H9 (cell line): ENCODE measurements around the gene TSPEAR. TPM values are rescaled to one million over a fixed set of nuclear protein-coding genes. Genes with fewer than 3 reads are reported as not detected.
A peak's percentile ranks its signal among the peaks of the same experiment; 100 is the strongest.

Experiments used
- DNase-seq: peaks from one replicate; pipeline ENCODE4 v3.0.0-alpha.2; 2017
- H2AFZ ChIP-seq: one replicate; pipeline ENCODE4 v1.6.1; 2013; ENCODE audit warnings: mild to moderate bottlenecking, low read length, control low read depth, moderate library complexity
- H2AK5ac ChIP-seq: 2 replicates; pipeline ENCODE4 v1.6.1; 2013; ENCODE audit warnings: low read length, control low read depth, mixed read lengths; ENCODE audit not compliant: insufficient read length
- H2BK120ac ChIP-seq: one replicate; pipeline ENCODE4 v1.6.1; 2013; ENCODE audit warnings: low read depth, mild to moderate bottlenecking, low read length, control low read depth, inconsistent platforms; ENCODE audit not compliant: poor library complexity, severe bottlenecking
- H2BK12ac ChIP-seq: 2 replicates; pipeline ENCODE4 v1.6.1; 2013; ENCODE audit warnings: low read length, control low read depth, mixed read lengths, low read depth; ENCODE audit not compliant: insufficient read length
- H2BK15ac ChIP-seq: 2 replicates; pipeline ENCODE4 v1.6.1; 2013; ENCODE audit warnings: low read depth, low read length, control low read depth
- H2BK20ac ChIP-seq: one replicate; pipeline ENCODE4 v1.6.1; 2013; ENCODE audit warnings: low read depth, mild to moderate bottlenecking, low read length, control low read depth, inconsistent platforms; ENCODE audit not compliant: poor library complexity, severe bottlenecking
- H2BK5ac ChIP-seq: 2 replicates; pipeline ENCODE4 v1.6.1; 2013; ENCODE audit warnings: low read length, control low read depth, mixed read lengths; ENCODE audit not compliant: insufficient read length
- H3K14ac ChIP-seq: 2 replicates; pipeline ENCODE4 v1.6.1; 2013; ENCODE audit warnings: low read length, control low read depth; ENCODE audit not compliant: insufficient read depth
- H3K18ac ChIP-seq: 2 replicates; pipeline ENCODE4 v1.6.1; 2013; ENCODE audit warnings: low read depth, mild to moderate bottlenecking, mixed read lengths, low read length, control low read depth; ENCODE audit not compliant: insufficient read length
- H3K23ac ChIP-seq: 2 replicates; pipeline ENCODE4 v1.6.1; 2013; ENCODE audit warnings: low read length, control low read depth, mixed read lengths, low read depth; ENCODE audit not compliant: insufficient read length
- H3K23me2 ChIP-seq: 2 replicates; pipeline ENCODE4 v1.6.1; 2013; ENCODE audit warnings: low read depth, mild to moderate bottlenecking, mixed read lengths, low read length, control low read depth; ENCODE audit not compliant: insufficient read length, poor library complexity, severe bottlenecking
- H3K27ac ChIP-seq: 2 replicates; pipeline ENCODE4 v1.5.1; 2013; ENCODE audit warnings: low read length, control low read depth, mixed read lengths, low read depth; ENCODE audit not compliant: insufficient read length
- H3K27me3 ChIP-seq: 2 replicates; pipeline ENCODE4 v1.6.1; 2013; ENCODE audit warnings: low read length, control low read depth, inconsistent platforms; ENCODE audit not compliant: insufficient read depth
- H3K4ac ChIP-seq: 2 replicates; pipeline ENCODE4 v1.6.1; 2013; ENCODE audit warnings: low read depth, mild to moderate bottlenecking, control low read depth, inconsistent platforms, low read length, moderate library complexity
- H3K4me1 ChIP-seq: 2 replicates; pipeline ENCODE4 v1.6.1; 2013; ENCODE audit warnings: low read length, control low read depth, inconsistent platforms; ENCODE audit not compliant: insufficient read depth
- H3K4me2 ChIP-seq: 2 replicates; pipeline ENCODE4 v1.6.1; 2013; ENCODE audit warnings: low read length, control low read depth, mixed read lengths; ENCODE audit not compliant: insufficient read length, insufficient read depth
- H3K56ac ChIP-seq: 2 replicates; pipeline ENCODE4 v1.6.1; 2013; ENCODE audit warnings: low read depth, mild to moderate bottlenecking, mixed read lengths, low read length, control low read depth; ENCODE audit not compliant: insufficient read length
- H3K79me1 ChIP-seq: 2 replicates; pipeline ENCODE4 v1.6.1; 2013; ENCODE audit warnings: low read depth, mild to moderate bottlenecking, moderate library complexity, low read length, control low read depth, inconsistent platforms; ENCODE audit not compliant: insufficient read depth, poor library complexity, severe bottlenecking
- H3K79me2 ChIP-seq: 2 replicates; pipeline ENCODE4 v1.6.1; 2013; ENCODE audit warnings: low read length, control low read depth, inconsistent platforms; ENCODE audit not compliant: insufficient read depth
- H3K9ac ChIP-seq: 2 replicates; pipeline ENCODE4 v1.6.1; 2013; ENCODE audit warnings: low read length, control low read depth, mixed read lengths; ENCODE audit not compliant: insufficient read length; ENCODE audit errors: extremely low read depth
- H3K9me3 ChIP-seq: one replicate; pipeline ENCODE4 v1.6.1; 2013; ENCODE audit warnings: low read depth, low read length, inconsistent platforms; ENCODE audit not compliant: control insufficient read depth
- H3T11ph ChIP-seq: one replicate; pipeline ENCODE4 v1.6.1; 2013; ENCODE audit warnings: mild to moderate bottlenecking, low read length, control low read depth, inconsistent platforms
- H4K20me1 ChIP-seq: one replicate; pipeline ENCODE4 v1.6.1; 2013; ENCODE audit not compliant: control insufficient read depth, insufficient read length, insufficient read depth
- H4K5ac ChIP-seq: 2 replicates; pipeline ENCODE4 v1.6.1; 2013; ENCODE audit warnings: low read depth, mild to moderate bottlenecking, mixed read lengths, low read length, control low read depth; ENCODE audit not compliant: insufficient read length
- H4K8ac ChIP-seq: replicated peaks from 2 replicates; pipeline ENCODE4 v1.6.1; 2013; ENCODE audit warnings: low read length, control low read depth, mixed read lengths, low read depth; ENCODE audit not compliant: insufficient read length
- H4K91ac ChIP-seq: 2 replicates; pipeline ENCODE4 v1.6.1; 2013; ENCODE audit warnings: low read depth, mild to moderate bottlenecking, moderate library complexity, mixed read lengths, low read length, control low read depth; ENCODE audit not compliant: insufficient read length
- H3K27ac Mint-ChIP-seq, 3 experiments: 2 replicates in 2 of 3; 3 replicates in 1 of 3; pipeline ENCODE4 v1.8.0; 2020 to 2021; ENCODE audit warnings: mixed read lengths in 3 of 3, mild to moderate bottlenecking in 1 of 3, moderate library complexity in 1 of 3
- H3K27me3 Mint-ChIP-seq: 2 replicates; pipeline ENCODE4 v1.8.0; 2021; ENCODE audit warnings: low read depth, mild to moderate bottlenecking, moderate library complexity, mixed read lengths
- H3K36me3 Mint-ChIP-seq, 3 experiments: 2 replicates in 2 of 3; 3 replicates in 1 of 3; pipeline ENCODE4 v1.8.0; 2020 to 2021; ENCODE audit warnings: low read depth in 3 of 3, mixed read lengths in 3 of 3; ENCODE audit not compliant: insufficient read depth in 1 of 3
- H3K4me1 Mint-ChIP-seq, 2 experiments: 2 replicates each; pipeline ENCODE4 v1.8.0; 2020; ENCODE audit warnings: mixed read lengths in 2 of 2
- H3K4me3 Mint-ChIP-seq, 2 experiments: 2 replicates in 1 of 2; 3 replicates in 1 of 2; pipeline ENCODE4 v1.8.0; 2020 to 2021; ENCODE audit warnings: mild to moderate bottlenecking in 2 of 2, mixed read lengths in 2 of 2, moderate library complexity in 1 of 2
- H3K9me3 Mint-ChIP-seq, 2 experiments: 2 replicates in 1 of 2; 3 replicates in 1 of 2; pipeline ENCODE4 v1.8.0; 2020; ENCODE audit warnings: mild to moderate bottlenecking in 2 of 2, mixed read lengths in 2 of 2, moderate library complexity in 1 of 2
- WGBS: extraction: QIAGEN DNeasy Blood & Tissue Kit; methylation state at CpG from one replicate; pipeline ENCODE4 v1.1.7; 2013; ENCODE audit warnings: missing lambda C conversion rate, low lambda C conversion rate, mixed read lengths; ENCODE audit not compliant: insufficient read length; ENCODE audit errors: extremely low coverage; 5-methylcytosine and 5-hydroxymethylcytosine counted together
- total RNA-seq: library from RNA; stranded (reverse); gene quantifications from 2 replicates; pipeline ENCODE4 v1.2.1, GENCODE V29; 2021
- TF ChIP-seq, protein P1 (sequence below): fragments of 200-600 bp; sonication (generic); conservative IDR thresholded peaks from 3 replicates; pipeline ENCODE4 v1.8.0; 2021; ENCODE audit warnings: antibody characterized with exemption, mild to moderate bottlenecking

The TSPEAR gene
- total RNA-seq, 1 experiment from 2014 or later, result 1.3 TPM

DNA sequence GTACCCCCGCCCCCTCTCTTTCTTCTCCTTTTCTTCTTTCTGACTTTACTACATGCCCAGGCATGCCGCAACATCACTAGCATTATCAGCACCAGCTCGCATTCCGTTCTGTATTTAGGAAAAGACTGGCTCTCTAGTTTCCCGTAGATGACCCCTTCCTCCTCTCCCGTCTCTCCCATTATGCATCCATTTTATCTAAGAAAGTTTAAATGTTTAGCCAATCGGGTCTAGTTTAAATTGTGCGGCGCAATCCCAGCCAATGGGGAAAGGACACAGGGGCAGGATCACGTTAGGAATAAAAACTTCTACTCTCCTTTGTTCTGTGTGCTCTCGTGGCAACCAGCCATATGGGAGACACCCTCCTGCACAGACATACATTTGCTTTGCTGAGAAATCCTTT lies 113.3 kb downstream of the TSPEAR start:
- peak overlapping the region; percentile 73 for H3K18ac ChIP-seq
- H2AFZ ChIP-seq, result no peak overlapping the region
- H3K27ac ChIP-seq, result peak overlapping the region; percentile 47
- H3K4me1 ChIP-seq, result no peaks in the 10 kb centered on the region
- H2BK20ac ChIP-seq, result no peak overlapping the region
- TF ChIP-seq, protein P1, sequence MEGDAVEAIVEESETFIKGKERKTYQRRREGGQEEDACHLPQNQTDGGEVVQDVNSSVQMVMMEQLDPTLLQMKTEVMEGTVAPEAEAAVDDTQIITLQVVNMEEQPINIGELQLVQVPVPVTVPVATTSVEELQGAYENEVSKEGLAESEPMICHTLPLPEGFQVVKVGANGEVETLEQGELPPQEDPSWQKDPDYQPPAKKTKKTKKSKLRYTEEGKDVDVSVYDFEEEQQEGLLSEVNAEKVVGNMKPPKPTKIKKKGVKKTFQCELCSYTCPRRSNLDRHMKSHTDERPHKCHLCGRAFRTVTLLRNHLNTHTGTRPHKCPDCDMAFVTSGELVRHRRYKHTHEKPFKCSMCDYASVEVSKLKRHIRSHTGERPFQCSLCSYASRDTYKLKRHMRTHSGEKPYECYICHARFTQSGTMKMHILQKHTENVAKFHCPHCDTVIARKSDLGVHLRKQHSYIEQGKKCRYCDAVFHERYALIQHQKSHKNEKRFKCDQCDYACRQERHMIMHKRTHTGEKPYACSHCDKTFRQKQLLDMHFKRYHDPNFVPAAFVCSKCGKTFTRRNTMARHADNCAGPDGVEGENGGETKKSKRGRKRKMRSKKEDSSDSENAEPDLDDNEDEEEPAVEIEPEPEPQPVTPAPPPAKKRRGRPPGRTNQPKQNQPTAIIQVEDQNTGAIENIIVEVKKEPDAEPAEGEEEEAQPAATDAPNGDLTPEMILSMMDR, result no peak
- Mint-ChIP-seq H3K4me3 (no peak overlapping the region), H3K27ac (peak overlapping the region in 2 of 3 experiments; percentile 90 to 94; a peak in 4 of 7 replicates), H3K27me3 (no peaks in the 10 kb centered on the region; the same call in 1 of the 2 replicates), H3K4me1 (peaks cover 46 to 57% of the 10 kb centered on the region in 2 experiments), H3K9me3 (no peaks in the 10 kb centered on the region; a peak in 2 of 5 replicates), H3K36me3 (peaks cover 0 to 4% (median 0%) of the 10 kb centered on the region in 3 experiments; a peak in 1 of 7 replicates)
- no peak overlapping the region for H2BK5ac ChIP-seq
- no peak overlapping the region; the same call in 1 of the 2 replicates for H3K4ac ChIP-seq
- H2AK5ac ChIP-seq, result no peak overlapping the region
- no peak overlapping the region for H4K8ac ChIP-seq
- DNase-seq, result peak; percentile 61
- H3K79me2 ChIP-seq, result no peaks in the 10 kb centered on the region
- no peak overlapping the region for H4K91ac ChIP-seq
- no peak overlapping the region for H3K56ac ChIP-seq
- H2BK12ac ChIP-seq, result no peak overlapping the region
- no peak overlapping the region for H3K4me2 ChIP-seq
- H2BK15ac ChIP-seq, result no peak overlapping the region
- no peak overlapping the region for H3K23ac ChIP-seq
- H3K27me3 ChIP-seq, result no peaks in the 10 kb centered on the region
- H2BK120ac ChIP-seq, result no peak overlapping the region
- H3K23me2 ChIP-seq, result no peaks in the 10 kb centered on the region
- no CpG with 5 or more reads among the region's 11 CpGs for WGBS
- H3T11ph ChIP-seq, result peak overlapping the region; percentile 23
- H4K20me1 ChIP-seq, result no peaks in the 10 kb centered on the region
- no peaks in the 10 kb centered on the region for H3K79me1 ChIP-seq
- no peak overlapping the region for H3K9ac ChIP-seq
- no peak overlapping the region for H4K5ac ChIP-seq
- H3K9me3 ChIP-seq, result no peaks in the 10 kb centered on the region
- H3K14ac ChIP-seq, result peak overlapping the region; percentile 73; the same call in 1 of the 2 replicates
